T-helper 9 cell (primary cell): ENCODE measurements around the gene UBD.

Experiments
- DNase-seq: peaks from one replicate; pipeline ENCODE4 v3.0.0-alpha.2; 2020

Gene UBD

DNA sequence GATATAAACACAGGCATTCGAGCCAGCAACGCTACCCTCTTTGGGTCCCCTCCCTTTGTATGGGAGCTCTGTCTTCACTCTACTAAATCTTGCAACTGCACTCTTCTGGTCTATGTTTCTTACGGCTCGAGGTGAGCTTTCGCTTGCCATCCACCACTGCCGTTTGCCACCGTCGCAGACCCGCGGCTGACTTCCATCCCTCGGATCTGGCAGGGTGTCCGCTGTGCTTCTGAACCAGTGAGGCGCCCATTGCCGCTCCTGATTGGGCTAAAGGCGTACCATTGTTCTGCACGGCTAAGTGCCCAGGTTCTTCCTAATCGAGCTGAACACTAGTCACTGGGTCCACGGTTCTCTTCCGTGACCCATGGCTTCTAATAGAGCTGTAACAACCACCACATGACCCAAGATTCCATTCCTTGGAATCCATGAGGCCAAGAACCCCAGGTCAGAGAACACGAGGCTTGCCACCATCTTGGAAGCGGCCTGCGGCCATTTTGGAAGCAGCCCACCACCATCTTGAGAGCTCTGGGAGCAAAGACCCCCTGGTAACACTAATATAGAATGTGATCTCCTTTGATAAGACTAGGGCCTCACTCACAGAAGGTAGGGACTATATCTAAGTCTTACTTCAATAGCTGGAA lies 973 bp downstream of the UBD start:
- no peak for DNase-seq

DNA sequence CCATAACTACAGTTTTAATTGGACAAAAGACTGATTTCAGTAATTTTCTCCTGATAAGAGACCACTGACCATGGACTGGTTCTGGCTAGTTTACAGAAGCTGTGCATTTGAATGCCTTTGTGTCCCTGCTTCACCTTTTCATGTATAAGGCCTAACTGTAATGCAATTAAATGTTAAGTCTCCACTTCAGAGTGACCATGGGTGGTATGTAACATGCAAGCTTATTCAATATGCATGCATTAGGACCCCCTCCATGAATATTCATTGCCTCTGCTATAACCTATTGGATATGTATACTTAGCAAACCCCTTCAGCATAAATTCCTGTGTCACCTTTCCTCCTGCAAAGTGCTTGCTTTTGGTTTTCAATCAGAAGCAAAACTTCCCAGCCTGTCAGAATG lies 2.2 kb downstream of the UBD start:
- DNase-seq, result no peak

DNA sequence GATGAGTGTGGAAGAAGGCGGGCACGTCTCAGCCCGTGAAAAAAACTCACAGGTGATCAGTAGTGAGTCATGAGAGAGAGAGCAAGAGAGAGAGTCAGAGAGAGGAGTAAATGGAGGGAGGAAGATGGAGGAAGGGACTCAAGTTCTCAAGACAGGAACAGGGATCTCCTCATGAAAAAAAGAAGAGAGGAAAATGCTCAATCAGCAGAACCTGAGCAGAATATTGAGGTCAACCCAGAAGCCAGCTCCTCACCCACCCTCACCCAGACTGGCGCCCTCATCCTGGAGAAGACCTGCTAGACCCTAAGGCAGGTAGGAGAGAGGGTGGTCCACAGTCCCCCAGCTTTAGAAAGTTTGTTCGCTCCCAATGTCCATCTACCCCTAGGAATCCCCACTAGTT lies 4.8 kb downstream of the UBD start:
- DNase-seq, result no peak

DNA sequence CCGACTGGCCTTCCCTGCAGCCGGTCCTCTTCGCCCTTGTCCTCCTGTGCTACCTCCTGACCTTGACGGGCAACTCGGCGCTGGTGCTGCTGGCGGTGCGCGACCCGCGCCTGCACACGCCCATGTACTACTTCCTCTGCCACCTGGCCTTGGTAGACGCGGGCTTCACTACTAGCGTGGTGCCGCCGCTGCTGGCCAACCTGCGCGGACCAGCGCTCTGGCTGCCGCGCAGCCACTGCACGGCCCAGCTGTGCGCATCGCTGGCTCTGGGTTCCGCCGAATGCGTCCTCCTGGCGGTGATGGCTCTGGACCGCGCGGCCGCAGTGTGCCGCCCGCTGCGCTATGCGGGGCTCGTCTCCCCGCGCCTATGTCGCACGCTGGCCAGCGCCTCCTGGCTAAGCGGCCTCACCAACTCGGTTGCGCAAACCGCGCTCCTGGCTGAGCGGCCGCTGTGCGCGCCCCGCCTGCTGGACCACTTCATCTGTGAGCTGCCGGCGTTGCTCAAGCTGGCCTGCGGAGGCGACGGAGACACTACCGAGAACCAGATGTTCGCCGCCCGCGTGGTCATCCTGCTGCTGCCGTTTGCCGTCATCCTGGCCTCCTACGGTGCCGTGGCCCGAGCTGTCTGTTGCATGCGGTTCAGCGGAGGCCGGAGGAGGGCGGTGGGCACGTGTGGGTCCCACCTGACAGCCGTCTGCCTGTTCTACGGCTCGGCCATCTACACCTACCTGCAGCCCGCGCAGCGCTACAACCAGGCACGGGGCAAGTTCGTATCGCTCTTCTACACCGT lies 6.1 kb downstream of the UBD start:
- DNase-seq, result no peak

DNA sequence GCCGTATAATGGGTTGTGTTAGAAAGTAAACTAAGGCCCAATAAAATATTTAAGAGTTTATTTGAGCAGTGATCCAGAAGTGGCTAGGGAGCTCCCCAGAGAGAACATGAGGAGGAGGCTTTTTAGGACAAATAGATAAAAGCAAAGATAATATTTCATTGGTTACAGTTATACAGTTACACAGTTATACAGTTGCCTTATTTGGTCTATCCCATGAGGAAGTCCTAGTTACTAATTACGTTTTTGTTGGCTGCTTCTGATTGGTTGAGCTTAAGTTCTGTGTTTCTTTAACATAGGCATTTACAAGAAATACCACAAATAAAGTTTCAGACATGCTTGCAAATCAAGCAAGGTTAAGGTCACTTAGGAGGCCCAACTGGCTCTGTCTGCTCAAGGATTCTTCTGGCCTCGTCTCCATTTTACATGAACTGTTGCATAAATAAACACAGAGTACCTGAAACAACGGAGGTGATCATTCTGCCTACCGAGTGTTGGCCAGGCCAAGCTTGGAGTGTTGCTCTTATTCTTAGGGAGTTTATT lies 7.0 kb downstream of the UBD start:
- DNase-seq, result no peak

DNA sequence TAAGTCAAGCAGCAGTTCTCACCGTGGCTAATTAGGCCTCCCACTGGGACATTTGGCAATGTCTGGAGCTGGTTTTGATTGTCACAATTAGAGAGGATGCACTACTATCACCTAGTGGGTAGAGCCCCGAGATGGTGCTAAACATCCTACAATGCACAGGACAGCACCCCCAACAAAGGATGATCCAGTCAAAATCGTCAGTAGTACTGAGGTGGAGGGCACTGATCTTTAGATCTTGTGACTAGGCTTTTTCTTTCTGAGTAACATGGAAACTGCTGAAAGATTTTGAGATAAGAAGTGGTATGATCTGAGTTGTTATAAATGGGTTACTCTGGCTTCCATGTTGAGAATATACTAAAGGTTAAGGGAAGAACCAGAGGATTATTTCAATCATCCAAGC lies 12.0 kb downstream of the UBD start:
- DNase-seq, result no peak

DNA sequence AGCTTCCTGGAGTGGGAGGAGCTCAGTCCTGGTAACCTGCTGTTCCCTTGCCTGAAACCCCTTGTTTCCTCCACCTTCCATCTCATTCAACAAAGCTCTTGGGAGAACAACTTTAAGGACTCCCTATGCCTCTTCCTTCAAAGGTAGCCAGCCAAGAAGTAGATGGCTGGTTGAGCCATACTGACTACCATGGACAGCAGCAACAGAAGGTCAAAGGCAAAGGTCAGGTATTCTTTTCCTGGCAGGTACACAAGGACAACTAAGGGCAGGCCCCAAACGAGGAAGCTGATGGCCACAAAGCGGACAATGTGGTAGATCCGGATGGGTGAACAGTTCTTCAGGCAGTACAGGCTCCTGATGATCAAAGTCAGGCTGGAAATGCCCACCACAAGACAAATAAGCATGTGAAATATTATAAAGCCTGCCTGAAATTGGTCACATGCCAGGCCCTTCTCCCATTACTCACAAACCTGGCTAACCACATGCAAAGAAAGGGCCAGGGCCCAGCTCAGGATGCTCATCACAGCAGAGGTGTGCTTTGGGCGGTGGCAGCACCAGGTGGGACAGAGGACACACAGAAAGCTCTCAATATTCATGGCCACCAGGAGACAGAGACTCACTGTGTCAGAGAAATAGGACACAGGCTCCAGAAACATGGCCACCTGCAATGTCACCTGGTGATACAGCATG lies 21.7 kb downstream of the UBD start:
- no peak for DNase-seq

DNA sequence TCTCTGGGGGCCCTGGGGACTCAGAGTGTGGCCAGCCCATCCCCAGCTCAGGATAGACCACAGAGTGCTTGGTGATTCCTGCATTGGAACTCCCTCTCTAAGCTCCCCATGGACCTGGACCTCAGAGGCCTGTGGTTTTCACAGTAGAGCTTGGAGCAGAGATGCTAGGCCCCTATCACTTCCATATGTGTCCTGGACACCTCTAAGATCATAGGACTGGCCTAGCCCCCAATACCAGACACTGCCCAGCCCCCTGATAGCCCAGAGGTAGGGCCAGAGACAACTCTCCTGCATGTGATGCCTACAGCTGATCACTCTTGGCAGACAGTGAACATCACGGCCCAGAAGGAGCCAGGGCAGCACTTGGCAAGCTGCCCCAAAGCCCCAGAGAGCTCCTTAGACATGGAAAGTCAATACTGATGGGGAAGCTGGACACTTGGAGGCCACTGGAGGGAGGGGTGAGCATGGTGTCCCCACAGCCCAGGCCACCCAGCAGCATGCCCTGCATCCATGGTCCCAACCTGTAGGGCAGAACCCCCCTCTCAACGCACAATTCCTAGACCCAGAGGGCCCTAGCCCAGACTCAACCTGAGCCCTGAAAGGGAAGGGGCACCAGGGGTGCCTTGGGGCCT lies 27.1 kb downstream of the UBD start:
- no peak for DNase-seq

DNA sequence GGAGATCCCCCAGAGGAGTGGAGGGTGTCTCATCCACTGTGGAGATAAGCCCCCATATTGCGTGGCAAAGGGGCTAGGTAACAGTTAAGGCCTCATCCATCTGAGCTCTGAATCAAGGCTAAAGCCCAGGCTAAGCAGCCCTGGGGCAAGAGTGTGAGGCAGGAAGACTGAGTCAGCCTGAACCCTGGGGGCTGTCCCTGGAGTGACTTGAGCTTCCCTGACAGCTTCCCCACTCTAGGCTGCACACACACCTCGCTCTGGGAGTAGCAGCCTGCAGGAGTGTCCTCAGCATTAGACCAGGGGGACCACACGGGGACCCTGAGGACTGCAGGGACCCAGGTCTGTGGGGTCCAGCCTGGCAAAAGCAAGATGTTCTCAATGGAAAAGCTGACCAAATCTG lies 27.9 kb downstream of the UBD start:
- DNase-seq, result no peak

DNA sequence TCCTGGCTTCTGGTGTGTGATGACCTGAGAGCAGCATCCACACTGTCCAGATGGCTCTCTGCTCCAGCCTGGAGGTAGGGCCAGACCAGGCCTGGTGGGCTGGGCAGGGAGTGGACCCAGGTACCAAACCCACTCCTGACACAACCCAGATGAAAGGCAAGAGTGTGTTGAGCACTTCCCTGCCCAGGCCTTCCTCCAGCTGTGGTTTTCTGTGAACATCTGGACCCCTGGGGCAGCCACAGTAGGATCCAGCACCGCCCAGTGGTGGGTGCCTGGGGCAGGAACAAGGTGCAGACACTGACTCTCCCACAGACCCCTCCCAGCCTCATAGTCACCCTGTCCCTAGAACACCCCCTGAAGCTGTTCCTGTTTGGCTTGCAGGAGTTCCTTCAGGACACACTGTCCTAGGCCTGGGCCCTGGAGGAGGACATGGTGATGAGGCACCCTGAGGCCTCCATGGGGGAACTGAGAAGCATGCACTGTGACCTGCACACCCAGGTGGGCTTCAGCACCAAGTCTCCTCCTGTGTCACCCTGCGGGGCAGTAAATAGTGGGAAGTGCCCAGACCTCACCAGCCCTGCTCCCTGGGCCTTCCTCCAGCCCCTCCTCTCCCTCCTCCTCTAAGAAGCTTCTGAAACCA lies 28.7 kb downstream of the UBD start:
- no peak for DNase-seq

DNA sequence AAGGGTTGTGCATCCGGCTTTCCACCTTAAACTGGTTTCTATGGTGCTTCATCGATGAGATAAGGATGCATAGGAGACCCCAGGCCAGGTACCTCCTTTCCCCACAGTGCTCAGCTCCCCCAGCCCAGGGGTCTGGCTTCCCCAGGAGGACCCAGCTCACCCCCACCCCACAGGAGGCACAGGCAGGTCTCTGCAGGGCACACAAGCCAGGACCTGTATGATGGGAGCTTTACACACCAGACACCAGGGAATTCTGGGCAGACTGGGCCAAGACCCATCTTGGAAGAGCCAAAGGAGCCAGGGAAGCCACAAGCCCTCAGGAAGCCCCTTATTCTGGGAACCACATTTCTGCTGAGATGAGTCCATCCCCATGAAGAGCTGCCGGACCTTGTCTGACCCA lies 29.6 kb downstream of the UBD start:
- no peak for DNase-seq

DNA sequence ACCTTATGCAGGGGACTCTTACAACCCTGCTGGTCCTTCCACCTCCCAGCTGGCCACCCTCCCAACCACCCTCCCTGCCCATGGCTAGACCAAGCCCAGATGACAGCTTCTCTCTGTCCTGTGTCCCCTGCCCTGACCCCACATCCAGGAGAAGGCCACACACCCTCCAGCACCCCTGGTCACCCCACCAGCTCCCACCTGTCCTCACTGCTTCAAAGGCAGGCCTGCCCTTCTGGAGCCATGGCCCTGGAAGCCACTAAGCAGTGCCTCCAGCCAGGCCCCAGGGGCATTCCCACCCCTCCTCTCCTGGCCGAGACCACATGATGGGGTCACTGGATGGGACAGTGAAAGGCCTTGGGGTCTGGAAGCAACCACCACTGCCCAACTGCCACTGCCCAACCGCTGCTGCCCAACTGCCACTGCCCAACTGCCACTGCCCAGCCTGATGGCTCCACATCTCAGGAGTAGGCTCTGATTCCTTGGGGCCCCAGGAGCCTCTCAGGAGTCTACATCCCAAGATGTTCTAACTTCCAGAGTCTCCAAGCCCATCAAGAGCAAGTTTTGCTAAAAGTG lies 30.5 kb downstream of the UBD start:
- no peak for DNase-seq

DNA sequence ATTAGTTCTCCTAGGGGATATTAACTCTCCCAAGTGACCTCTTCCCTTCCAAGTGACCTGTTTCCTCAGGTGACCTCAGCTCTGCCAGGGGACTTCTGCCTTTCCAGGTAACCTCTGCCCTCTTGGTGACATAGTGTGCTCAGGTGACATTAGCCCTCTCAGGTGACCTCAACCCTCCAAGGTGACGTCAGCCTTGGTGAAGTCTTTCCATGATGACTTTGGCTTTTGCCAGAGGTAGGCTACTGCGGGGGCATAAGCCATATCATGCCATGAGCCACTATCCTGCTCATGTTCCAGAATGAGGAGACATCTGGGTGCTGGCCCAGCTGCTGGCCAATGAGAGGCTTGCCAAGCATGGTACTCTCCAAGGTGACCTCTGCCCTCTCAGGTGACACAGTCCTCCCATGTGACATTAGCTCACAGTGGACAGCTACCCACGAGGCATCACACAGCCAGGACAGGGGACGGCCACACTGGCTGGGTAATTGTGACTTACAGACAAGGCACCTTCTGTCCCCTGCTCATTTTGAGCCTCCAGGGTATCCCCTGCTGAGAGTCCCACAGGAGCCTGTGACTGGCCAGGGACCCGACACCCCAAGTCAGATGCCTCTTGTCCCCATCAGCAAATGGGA lies 31.1 kb downstream of the UBD start:
- DNase-seq, result no peak

DNA sequence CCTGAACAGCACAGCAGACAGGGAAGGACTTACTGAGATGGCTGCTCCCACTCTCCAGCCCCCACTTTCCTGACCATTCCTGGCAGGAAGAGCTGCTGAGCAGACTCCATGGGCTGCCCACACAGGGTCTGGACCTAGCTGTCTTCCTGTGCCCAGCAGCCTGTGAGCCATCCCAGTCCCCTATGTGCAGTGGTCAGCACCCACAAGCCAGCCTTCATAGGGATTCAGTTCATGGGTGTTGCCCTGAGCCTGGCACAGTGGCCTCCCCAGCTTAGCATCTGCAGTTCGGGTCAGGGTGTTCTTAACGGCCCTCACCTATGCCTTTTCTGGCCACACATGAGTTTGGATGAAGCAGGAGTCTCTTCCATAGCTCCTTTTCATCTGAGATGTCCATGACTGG lies 32.0 kb downstream of the UBD start:
- no peak for DNase-seq

DNA sequence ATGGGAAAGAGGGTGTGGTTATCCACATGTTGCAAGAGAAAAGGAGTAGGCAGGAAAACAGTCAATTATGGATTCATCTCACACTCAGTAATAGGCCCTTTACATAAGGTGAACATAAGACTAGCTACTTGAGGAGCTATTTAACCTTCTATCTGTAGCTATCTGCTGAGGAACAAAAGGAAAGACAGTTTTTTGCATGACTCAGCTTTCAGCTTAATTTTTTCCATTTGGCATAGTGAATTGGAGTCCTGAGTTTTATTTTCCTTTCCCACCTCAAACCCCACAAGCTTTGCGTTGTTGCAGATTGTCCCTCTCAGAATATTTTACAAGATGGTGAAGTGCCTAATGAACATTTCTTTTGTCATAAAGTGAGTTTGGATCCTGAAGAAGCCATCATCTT lies 32.4 kb downstream of the UBD start:
- no peak for DNase-seq

DNA sequence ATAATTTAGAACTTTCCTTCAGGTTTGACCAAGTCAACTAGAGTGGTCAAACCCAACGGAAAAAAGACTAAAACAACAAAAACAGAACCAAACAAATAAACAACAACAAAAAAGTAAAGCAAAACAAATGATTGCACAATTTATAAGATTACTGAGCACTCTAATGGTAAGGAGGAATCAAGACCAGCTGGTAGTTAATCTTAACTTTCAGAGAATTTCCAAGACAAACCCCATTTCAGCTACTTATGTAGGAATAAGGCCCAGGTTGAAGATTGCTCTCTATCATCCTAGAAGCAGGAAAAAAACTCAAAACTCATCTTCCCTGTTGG lies 34.3 kb downstream of the UBD start:
- no peak for DNase-seq

DNA sequence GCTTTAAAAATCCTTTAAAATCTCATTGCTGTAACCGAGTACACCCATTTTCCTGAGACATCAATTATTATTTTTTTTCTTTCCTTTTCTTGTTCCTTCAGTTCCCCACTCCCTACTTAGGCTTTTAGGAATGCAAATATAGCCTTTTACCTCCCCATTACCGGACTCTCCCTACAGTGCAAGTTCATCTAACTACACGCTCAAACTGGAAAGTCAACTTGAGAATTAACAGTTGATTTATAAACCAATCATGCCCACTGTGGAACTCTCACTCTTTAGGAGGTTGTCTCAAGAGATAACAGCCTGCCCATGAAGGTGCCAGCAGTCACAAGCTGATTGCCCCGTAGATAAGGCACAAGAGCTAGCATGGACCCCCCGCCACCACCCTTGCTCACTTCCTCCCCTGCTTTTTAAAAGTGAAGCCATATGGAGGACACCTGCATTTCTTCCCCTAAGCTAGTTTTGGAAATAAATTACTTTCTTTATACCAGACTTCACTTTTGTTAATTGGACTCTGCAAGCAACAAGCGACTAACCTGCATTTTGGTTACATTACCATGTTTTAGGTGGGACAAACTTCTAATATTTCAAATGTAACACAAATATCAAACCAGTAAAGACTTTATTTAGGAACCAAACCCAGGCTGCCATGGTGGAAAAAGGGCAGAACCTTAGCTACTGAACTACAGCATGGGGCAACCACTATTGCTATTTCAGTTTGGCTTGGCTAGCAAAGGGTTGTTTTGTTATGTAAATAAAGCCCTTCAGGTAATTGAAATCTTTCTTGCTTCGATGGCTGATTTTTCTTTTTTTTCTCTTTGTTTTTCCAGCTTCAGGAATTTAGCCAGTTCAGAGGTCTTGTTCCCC lies 34.9 kb downstream of the UBD start:
- DNase-seq, result no peak

DNA sequence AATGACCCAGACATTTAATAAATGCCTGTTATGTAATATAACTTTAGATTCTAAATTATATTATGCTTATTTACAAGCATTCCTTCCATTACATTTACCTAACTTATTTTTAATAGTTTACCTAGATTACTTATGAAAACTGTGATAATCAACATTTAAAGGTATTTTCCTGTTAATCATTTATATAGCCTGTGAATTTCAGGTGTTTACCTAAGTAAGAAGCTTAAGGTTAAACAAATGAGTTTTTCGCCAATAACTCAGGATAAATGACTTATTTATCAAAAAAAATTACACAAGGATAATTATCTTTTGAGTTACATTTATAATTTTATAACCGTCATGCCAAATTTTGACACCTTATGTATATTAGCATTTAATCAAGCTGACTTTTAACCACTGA lies 35.5 kb downstream of the UBD start:
- no peak for DNase-seq

DNA sequence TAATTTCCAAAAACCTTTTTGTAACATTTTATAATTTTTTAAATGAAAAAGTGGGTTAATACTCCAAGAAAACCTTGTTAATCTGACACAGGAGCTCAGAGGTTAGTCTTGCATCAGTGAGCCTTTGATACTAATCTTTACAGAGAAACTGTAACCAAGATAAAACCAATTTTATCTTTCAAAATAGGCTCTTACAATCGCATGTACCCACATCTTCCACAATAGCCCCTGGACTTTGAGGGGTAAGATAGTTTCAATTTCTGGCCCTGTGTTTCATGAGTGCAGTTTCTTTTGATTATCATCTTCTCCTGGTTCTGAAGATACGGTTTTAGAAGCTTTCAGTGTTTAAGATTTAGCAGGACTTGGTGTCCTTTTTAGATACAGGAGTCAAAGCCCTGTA lies 37.3 kb downstream of the UBD start:
- no peak for DNase-seq

DNA sequence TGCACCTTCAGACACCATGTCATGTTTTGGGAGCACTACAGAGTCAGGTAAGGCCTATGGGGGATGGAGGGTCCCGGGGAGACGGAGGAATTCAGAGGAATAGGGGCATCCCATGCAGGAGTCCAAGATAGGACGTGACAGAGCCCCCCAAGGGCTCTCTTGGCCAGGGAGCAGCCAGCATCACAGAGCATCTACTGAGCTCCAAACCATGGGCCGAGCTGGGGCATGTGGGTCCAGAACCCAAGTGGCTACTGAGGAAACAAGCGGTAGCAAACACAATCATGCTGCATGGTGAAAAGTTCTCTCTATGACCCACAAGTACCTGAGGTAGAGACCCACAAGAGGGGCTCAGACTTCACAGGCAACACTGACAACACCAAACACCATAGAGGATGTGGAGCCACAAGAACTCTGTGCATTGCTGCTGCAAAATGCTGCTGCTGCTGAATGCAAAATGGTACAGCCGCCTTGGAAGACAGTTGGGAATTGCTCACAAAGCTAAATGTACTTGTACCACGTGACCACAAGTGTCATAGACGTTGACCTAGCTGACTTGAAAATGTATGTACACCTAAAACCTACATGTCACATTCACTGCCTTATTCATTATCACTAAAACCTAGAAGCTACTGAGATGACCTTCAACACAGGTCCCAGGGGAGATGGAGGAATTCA lies 38.4 kb downstream of the UBD start:
- no peak for DNase-seq

DNA sequence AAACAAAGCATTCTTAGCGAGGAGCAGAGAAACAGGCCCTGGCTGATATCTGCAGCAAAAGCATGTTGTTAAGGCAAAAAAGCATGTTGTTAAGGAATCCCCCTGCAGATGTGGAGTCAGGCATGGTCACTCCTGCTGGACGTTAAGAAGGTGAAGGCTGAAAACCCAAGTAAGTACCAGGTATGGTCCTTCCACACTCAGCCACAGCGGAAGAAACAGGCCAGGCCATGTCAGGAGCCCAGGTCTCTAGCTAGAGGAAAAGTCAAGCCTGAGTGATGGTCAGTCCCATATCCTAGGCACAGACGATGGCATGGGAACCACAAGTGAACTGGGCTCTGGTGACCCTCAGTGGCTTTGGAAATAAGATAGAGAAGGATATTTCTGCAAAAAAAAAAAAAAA lies 39.3 kb downstream of the UBD start:
- no peak for DNase-seq
